AG08396 (cell line): ENCODE measurements around the gene FCER2.
"Not testable (repeated sequence)": the region's sequence is repeated elsewhere in the genome, so short reads cannot be mapped to it uniquely, and the experiment has no call there.

ENCODE experiments used
- DNase-seq: peaks from one replicate; pipeline ENCODE4 v3.0.0; 2012; ENCODE audit warnings: low spot score, mixed read lengths

The FCER2 gene

GRCh38 chr19:7645656-7646425 lies 56.1 kb downstream of the FCER2 start:
- no peak for DNase-seq

- DNase-seq = no peak
These were observed 56.8 kb downstream of the FCER2 start for GRCh38 chr19:7645163-7645562.

GRCh38 chr19:7644550-7644877 lies 57.4 kb downstream of the FCER2 start:
- DNase-seq = no peak

GRCh38 chr19:7643629-7644549 lies 58.0 kb downstream of the FCER2 start:
- not testable (repeated sequence) for DNase-seq

GRCh38 chr19:7643031-7643415 lies 58.9 kb downstream of the FCER2 start:
- no peak for DNase-seq

GRCh38 chr19:7642295-7643030 lies 59.5 kb downstream of the FCER2 start:
- no peak for DNase-seq

GRCh38 chr19:7641290-7642276 lies 60.3 kb downstream of the FCER2 start:
- DNase-seq = no peak

GRCh38 chr19:7640803-7641202 lies 61.1 kb downstream of the FCER2 start:
- no peak for DNase-seq

- DNase-seq = no peak
These were observed 62.0 kb downstream of the FCER2 start for GRCh38 chr19:7639863-7640348.

GRCh38 chr19:7638802-7639465 lies 63.0 kb downstream of the FCER2 start:
- DNase-seq = no peak
